Inferior parietal cortex (tissue), 1 donor: Measurements from ENCODE around the gene WIPF1.
"Not testable (repeated sequence)": the region's sequence is repeated elsewhere in the genome, so short reads cannot be mapped to it uniquely, and the experiment has no call there.

Source experiments
- DNase-seq: peaks from one replicate; pipeline ENCODE4 v3.0.0-alpha.2; 2016; ENCODE audit errors: extremely low spot score

Gene WIPF1

GRCh38 chr2:174571669-174572323 is 25.8 kb downstream of the WIPF1 start:
- no peak for DNase-seq

DNA sequence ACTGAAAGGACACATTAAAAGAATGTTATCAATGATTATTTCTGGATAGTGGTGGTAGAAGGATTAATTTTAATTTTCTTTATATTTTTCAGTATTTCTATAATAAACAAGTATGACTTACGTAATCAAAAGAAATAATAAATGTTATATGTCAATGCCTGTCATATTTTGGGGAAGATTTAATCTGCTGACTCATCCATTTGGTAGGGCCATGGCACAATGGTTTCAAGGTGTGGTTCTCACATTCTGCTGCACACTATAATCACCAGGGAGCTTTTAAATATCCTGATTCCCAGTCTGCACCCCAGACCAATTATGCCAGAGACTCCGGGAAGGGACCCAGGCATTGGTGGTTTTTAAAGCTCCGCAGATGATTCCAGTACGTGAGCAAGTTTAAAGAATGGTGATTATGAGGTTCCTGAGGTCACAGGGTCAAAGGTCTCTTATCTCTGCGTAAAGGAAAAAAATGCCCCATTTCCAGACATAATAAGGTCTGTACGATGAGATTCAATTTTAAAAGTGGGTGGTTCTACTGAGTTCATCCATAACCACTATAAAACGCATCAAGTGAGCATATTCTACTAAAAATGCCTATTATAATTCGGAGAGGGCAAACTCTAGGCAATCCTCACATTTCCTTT is 27.2 kb downstream of the WIPF1 start:
- no peak for DNase-seq

DNA sequence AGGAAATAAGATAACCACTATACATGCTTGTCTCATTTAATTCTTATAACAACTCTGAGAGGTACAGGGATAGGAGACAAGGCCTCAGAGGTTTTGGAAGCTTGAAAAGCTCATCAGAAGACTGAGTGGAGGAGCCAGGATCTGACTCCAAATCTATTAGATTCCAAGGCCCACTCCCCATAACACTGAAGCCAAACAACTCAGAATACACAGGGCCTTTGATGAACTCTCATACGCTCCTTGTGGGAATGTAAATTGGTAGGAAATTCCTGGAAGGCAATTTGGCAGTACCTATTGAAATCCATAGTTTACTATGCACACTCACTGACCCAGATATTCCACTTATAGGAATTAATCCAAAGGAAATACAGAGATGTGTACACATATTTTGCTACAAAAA is 27.9 kb downstream of the WIPF1 start:
- DNase-seq = no peak

GRCh38 chr2:174568425-174568824 is 29.2 kb downstream of the WIPF1 start:
- DNase-seq = no peak

- DNase-seq = no peak
These were observed 30.7 kb downstream of the WIPF1 start for GRCh38 chr2:174566871-174567270.

- no peak for DNase-seq
These were observed 33.9 kb downstream of the WIPF1 start for GRCh38 chr2:174563530-174564282.

DNA sequence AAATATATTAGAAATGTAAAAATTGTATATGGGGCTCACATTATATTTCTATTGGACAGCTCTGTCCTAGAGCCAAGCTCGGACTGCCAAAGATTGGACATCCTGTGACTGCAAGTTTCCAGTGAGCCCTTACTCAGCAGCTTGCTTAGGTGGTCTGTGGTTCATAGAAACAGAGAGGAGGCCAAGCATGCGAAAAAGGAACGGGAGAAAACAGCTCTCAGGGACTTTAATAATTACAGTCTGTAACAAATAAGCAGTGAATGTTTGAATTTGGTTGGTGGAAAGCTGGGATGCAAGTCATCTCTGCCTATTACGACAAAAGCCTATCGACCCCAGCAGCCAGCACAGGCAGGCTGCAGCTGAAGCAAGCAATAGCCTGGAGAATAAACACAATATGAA is 35.6 kb downstream of the WIPF1 start:
- DNase-seq = no peak

DNA sequence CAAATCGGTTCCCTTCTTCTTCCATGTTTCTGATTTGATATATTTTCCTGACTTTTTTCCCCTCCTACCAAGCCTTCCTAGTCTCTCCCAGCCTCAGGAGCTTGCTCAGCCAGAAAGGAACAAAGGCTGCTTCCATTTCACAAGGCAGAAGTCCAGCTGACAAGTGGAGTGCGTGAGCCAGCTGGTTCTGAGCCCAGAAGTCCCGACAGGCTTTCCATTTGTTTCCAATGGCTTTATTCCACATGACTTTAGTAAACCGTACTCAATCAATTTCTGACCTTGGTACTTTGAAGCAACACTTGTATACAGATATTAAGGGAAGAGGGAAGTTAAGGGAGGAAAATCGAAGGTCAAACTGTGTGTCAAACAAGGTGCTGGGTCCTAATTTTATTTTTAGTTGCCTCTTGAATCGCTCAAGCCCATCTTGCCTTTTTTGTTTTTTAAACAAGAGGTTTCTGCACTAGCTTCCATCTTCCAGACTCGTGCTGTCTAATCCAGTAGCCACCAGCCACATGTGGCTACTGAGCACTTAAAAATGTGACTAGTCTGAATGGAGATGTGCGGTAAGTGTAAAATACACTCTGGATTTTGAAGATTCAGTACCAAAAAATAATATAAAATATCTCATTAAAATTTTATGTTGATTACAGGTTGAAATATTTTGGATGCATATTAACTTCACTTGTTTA is 36.2 kb downstream of the WIPF1 start:
- peak; percentile 88 for DNase-seq

- no peak for DNase-seq
These were observed 36.9 kb downstream of the WIPF1 start for GRCh38 chr2:174560737-174561136.

DNA sequence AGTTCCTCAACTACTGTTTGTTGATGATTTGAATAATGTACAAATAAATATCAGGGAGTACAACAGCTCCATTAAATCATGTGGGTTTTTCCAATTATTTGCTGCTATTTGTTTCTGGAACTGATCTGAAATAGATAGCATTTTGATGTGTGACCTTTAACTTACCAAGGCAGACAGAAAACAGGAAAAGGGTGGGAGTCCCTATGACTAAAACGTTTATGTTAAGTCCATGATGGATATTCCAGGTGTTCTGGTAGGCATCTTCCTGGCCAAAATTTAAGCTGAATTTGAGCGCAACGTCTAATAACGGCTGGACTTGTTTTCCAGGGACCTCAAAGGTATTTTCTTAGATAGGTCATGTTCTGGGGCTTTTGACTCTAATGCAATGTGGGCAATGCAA is 41.6 kb downstream of the WIPF1 start:
- no peak for DNase-seq

GRCh38 chr2:174554529-174555150 is 43.0 kb downstream of the WIPF1 start:
- no peak for DNase-seq

- no peak for DNase-seq
These were observed 43.7 kb downstream of the WIPF1 start for GRCh38 chr2:174553811-174554493.

- no peak for DNase-seq
These were observed 44.7 kb downstream of the WIPF1 start for GRCh38 chr2:174552880-174553279.

GRCh38 chr2:174551697-174552096 is 45.9 kb downstream of the WIPF1 start:
- no peak for DNase-seq

DNA sequence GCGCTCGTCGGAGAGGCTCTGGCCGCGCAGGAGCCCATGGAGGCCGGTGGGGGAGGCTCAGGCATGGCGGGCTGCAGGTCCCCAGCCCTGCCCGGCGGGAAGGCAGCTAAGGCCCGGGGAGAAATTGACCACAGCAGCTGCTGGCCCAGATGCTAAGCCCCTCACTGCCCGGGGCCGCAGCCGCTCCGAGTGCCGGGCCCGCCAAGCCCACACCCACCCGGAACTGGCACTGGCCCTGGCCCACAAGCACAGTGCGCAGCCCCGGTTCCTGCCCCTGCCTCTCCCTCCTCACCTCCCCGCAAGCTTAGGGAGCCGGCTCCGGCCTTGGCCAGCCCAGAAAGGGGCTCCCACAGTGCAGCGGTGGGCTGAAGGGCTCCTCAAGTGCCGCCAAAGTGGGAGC is 49.0 kb downstream of the WIPF1 start:
- not testable (repeated sequence) for DNase-seq

DNA sequence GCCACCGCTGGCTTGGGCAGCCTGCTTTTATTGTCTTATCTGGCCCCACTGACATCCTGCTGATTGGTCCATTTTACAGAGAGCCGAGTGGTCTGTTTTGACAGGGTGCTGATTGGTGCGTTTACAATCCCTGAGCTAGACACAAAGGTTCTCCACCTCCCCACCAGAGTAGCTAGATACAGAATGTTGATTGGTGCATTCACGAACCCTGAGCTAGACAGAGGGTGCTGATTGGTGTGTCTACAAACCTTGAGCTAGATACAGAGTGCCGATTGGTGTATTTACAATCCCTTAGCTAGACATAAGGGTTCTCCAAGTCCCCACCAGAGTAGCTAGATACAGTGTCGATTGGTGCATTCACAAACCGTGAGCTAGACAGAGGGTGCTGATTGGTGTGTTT is 49.6 kb downstream of the WIPF1 start:
- not testable (repeated sequence) for DNase-seq

- DNase-seq = peak; percentile 69
These were observed 50.8 kb downstream of the WIPF1 start for GRCh38 chr2:174546519-174547506.

- DNase-seq = no peak
These were observed 52.4 kb downstream of the WIPF1 start for GRCh38 chr2:174545240-174545639.

DNA sequence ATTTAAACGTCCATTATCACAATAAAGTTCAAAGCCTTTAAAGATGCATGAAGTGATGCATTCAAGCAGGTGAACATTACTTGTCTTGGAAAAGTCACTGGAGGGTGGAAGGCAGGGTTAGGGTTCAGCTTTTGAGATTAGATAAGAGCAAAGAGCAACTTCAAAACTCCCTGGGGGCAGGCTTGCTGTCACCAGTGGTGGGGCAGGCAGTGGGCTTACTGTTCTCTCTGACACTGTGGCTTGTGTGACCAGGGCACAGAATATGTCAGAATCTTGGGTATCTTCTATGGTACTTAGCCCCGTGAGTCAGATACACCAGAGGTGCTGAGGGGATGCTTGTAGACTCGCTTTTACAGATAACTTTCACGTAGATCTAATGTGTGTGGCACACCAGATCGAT is 52.8 kb downstream of the WIPF1 start:
- DNase-seq = no peak

DNA sequence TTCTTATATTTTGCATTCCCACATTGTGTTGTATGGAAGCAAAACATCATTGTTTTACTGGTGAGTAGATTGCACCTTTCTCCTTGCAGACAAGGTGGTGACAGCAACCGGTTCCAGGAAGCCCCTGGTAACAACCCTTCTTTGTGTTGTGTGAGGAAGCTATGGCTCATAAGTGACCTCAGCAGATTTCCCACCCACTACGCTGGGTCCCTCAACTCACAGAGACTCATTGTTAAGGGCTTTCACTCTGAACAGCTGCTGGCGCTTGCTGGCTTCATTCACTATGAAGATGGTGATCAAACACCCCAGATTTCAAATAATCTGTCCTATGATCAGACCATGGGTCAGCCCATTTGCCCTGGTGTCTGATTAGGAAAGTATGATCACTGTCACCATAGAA is 53.4 kb downstream of the WIPF1 start:
- no peak for DNase-seq
